ENCODE data around the gene PCSK5.
"Not testable (repeated sequence)": the region's sequence is repeated elsewhere in the genome, so short reads cannot be mapped to it uniquely, and the experiment has no call there.

Gene PCSK5

DNA sequence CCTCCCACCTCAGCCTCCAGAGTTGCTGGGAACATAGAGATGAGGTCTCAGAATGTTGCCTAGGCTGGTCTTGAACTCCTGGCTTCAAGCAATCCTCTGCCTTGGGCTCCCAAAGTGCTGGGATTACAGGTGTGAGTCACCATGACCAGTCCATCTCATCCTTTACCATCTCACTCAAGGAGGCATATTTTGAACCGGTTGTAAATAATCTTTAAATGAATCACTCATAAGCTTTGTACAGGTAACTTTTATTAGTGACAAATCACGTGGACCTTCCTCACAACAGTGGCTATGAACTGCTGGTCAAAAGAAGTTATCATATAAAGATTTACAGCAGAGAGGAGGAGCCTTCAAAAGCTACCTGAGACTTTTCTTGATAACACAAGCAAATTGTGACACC lies 433.0 kb downstream of the PCSK5 start:
- DNase-seq (ENCODE audit: low spot score), result no peak
- TF ChIP-seq, protein P1, sequence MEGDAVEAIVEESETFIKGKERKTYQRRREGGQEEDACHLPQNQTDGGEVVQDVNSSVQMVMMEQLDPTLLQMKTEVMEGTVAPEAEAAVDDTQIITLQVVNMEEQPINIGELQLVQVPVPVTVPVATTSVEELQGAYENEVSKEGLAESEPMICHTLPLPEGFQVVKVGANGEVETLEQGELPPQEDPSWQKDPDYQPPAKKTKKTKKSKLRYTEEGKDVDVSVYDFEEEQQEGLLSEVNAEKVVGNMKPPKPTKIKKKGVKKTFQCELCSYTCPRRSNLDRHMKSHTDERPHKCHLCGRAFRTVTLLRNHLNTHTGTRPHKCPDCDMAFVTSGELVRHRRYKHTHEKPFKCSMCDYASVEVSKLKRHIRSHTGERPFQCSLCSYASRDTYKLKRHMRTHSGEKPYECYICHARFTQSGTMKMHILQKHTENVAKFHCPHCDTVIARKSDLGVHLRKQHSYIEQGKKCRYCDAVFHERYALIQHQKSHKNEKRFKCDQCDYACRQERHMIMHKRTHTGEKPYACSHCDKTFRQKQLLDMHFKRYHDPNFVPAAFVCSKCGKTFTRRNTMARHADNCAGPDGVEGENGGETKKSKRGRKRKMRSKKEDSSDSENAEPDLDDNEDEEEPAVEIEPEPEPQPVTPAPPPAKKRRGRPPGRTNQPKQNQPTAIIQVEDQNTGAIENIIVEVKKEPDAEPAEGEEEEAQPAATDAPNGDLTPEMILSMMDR (IDR thresholded peaks at IDR 0.05; ENCODE audit: extremely low read depth, missing control alignments), result no peak

- not testable (repeated sequence) for DNase-seq (ENCODE audit: low spot score)
Observed at GRCh38 chr9:76324030-76324429, 433.6 kb downstream of the PCSK5 start.

- DNase-seq (ENCODE audit: low spot score), result no peak
- TF ChIP-seq, protein P1 (IDR thresholded peaks at IDR 0.05; ENCODE audit: extremely low read depth, missing control alignments), result no peak
Observed at GRCh38 chr9:76330034-76330433, 439.6 kb downstream of the PCSK5 start.

DNA sequence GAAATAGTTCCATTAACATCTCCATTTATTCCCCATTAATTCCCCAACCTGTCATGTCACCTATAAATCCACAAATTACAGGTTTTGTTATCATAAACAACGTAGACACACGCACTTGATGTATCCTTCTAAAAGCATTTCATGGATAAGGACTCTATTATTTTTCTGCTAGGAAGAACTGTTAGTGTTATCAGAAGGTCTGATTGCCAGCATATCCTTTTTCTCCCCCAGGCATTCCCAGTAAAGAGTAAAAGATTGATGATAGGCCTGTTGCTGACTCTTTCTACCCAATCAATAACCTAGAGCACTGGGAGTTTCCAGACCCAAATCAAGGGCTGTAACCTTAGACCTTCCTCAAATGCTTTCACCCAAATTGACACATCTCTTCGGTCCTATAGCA lies 442.9 kb downstream of the PCSK5 start:
- TF ChIP-seq, protein P1 (IDR thresholded peaks at IDR 0.05; ENCODE audit: extremely low read depth, missing control alignments), result no peak
- no peak for DNase-seq (ENCODE audit: low spot score)

DNA sequence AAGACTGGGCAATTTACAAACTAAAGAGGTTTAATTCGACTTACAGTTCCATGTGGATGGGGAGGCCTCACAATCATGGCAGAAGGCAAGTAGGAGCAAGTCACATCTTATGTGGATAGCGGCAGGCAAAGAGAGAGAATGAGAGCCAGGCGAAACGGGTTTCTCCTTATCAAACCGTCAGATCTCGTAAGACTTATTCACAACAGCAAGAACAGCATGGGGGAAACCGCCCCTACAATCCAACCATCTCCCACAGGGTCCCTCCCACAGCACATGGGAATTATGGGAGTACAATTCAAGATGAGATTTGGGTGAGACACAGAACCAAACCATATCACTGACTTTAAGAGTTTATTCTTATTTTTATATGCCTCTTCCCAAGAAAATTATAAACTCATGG lies 443.5 kb downstream of the PCSK5 start:
- TF ChIP-seq, protein P1 (IDR thresholded peaks at IDR 0.05; ENCODE audit: extremely low read depth, missing control alignments), result no peak

GRCh38 chr9:76336027-76336426 lies 445.6 kb downstream of the PCSK5 start:
- TF ChIP-seq, protein P1 (IDR thresholded peaks at IDR 0.05; ENCODE audit: extremely low read depth, missing control alignments), result no peak
- no peak for DNase-seq (ENCODE audit: low spot score)

More for the DNA sequence above, 443.5 kb downstream of the PCSK5 start:
- DNase-seq (ENCODE audit: low spot score), result no peak

- TF ChIP-seq, protein P1 (IDR thresholded peaks at IDR 0.05; ENCODE audit: extremely low read depth, missing control alignments), result no peak
- no peak for DNase-seq (ENCODE audit: low spot score)
Observed at GRCh38 chr9:76338418-76338817, 447.9 kb downstream of the PCSK5 start.

- TF ChIP-seq, protein P1 (IDR thresholded peaks at IDR 0.05; ENCODE audit: extremely low read depth, missing control alignments), result no peak
- DNase-seq (ENCODE audit: low spot score), result no peak
Observed at GRCh38 chr9:76341616-76342015, 451.1 kb downstream of the PCSK5 start.

Data from GM20000 (cell line).